LNCAP (cell line): Measurements from ENCODE around the gene PSD2.

ENCODE experiments used
- CTCF ChIP-seq: fragments of 450-650 bp; IDR thresholded peaks from 2 replicates; pipeline ENCODE4 v1.5.1; 2017; ENCODE audit warnings: mild to moderate bottlenecking

PSD2 gene

GRCh38 chr5:139839918-139840317 is 44.3 kb downstream of the PSD2 start:
- TF ChIP-seq CTCF: no peak

GRCh38 chr5:139841549-139841948 is 45.9 kb downstream of the PSD2 start:
- no peak for TF ChIP-seq CTCF

- no peak for TF ChIP-seq CTCF
Observed at GRCh38 chr5:139842321-139842720, 46.7 kb downstream of the PSD2 start.

- TF ChIP-seq CTCF: no peak
Observed at GRCh38 chr5:139843991-139844390, 48.4 kb downstream of the PSD2 start.

- TF ChIP-seq CTCF: peak; percentile 81
Observed at GRCh38 chr5:139844472-139845145, 49.0 kb downstream of the PSD2 start.

GRCh38 chr5:139845846-139846681 is 50.5 kb downstream of the PSD2 start:
- no peak for TF ChIP-seq CTCF

GRCh38 chr5:139847091-139847490 is 51.5 kb downstream of the PSD2 start:
- no peak for TF ChIP-seq CTCF
